HFFc6 (cell line): ENCODE measurements around the gene FBXW5. TPM values are rescaled to one million over a fixed set of nuclear protein-coding genes. Genes with fewer than 3 reads are reported as not detected.

Experiments used
- DNase-seq: peaks from one replicate; pipeline ENCODE4 v3.0.0-alpha.2; 2018
- H3K27ac Mint-ChIP-seq: 2 replicates; pipeline ENCODE4 v1.8.0; 2020; ENCODE audit warnings: mild to moderate bottlenecking, mixed read lengths
- H3K27me3 Mint-ChIP-seq: 2 replicates; pipeline ENCODE4 v1.8.0; 2021; ENCODE audit warnings: mild to moderate bottlenecking, moderate library complexity, mixed read lengths; ENCODE audit not compliant: insufficient read depth
- H3K36me3 Mint-ChIP-seq: 2 replicates; pipeline ENCODE4 v1.8.0; 2021; ENCODE audit warnings: low read depth, mixed read lengths
- H3K4me1 Mint-ChIP-seq: 2 replicates; pipeline ENCODE4 v1.8.0; 2020; ENCODE audit warnings: low read depth, mixed read lengths
- H3K4me3 Mint-ChIP-seq: 2 replicates; pipeline ENCODE4 v1.8.0; 2020; ENCODE audit warnings: mild to moderate bottlenecking, moderate library complexity, mixed read lengths
- H3K9me3 Mint-ChIP-seq: 2 replicates; pipeline ENCODE4 v1.8.0; 2020; ENCODE audit warnings: mild to moderate bottlenecking, mixed read lengths
- CTCF ChIP-seq: fragments of 200-600 bp; sonication (generic); IDR thresholded peaks from 2 replicates; pipeline ENCODE4 v1.5.0; 2021; ENCODE audit warnings: antibody characterized with exemption, mild to moderate bottlenecking
- total RNA-seq, 6 experiments: library from RNA; stranded (reverse); fragmentation: NEBNext Ultra II Directional; extraction: Animal tissue kit (Norgen Biotek cat#: 25700); gene quantifications; 2 replicates in 1 of 6; 3 replicates in 5 of 6; pipeline ENCODE4 v1.2.3, GENCODE V29; 2021

Gene FBXW5
- total RNA-seq, 6 experiments from 2014 or later, result 89.1 to 102 (median 94.4) TPM

GRCh38 chr9:136900988-136901515 lies 43.5 kb downstream of the FBXW5 start:
- Mint-ChIP-seq H3K27me3 (no peaks in the 10 kb centered on the region), H3K9me3 (no peaks in the 10 kb centered on the region), H3K36me3 (peaks cover 17% of the 10 kb centered on the region), H3K4me3 (no peak overlapping the region), H3K4me1 (peaks cover 17% of the 10 kb centered on the region), H3K27ac (peak overlapping the region; percentile 72)
- TF ChIP-seq CTCF, result no peak
- DNase-seq, result no peak

GRCh38 chr9:136900556-136900955 lies 44.0 kb downstream of the FBXW5 start:
- no peaks in the 10 kb centered on the region for H3K27me3 Mint-ChIP-seq

GRCh38 chr9:136899196-136899595 lies 45.3 kb downstream of the FBXW5 start:
- DNase-seq, result no peak
- Mint-ChIP-seq H3K4me1 (peaks cover 17% of the 10 kb centered on the region), H3K27ac (no peak overlapping the region), H3K4me3 (no peak overlapping the region), H3K36me3 (peaks cover 18% of the 10 kb centered on the region), H3K9me3 (no peaks in the 10 kb centered on the region), H3K27me3 (no peaks in the 10 kb centered on the region)
- TF ChIP-seq CTCF, result no peak

More at GRCh38 chr9:136900556-136900955, 44.0 kb downstream of the FBXW5 start:
- no peak for TF ChIP-seq CTCF
- Mint-ChIP-seq H3K4me3 (no peak overlapping the region), H3K9me3 (no peaks in the 10 kb centered on the region), H3K4me1 (peaks cover 17% of the 10 kb centered on the region), H3K36me3 (peaks cover 17% of the 10 kb centered on the region), H3K27ac (no peak overlapping the region)
- DNase-seq, result no peak

- no peak for TF ChIP-seq CTCF
- Mint-ChIP-seq H3K4me1 (peaks cover 17% of the 10 kb centered on the region), H3K4me3 (no peak overlapping the region), H3K27me3 (no peaks in the 10 kb centered on the region), H3K36me3 (peaks cover 19% of the 10 kb centered on the region), H3K27ac (no peak overlapping the region), H3K9me3 (no peaks in the 10 kb centered on the region)
- DNase-seq, result no peak
Measured at GRCh38 chr9:136898483-136899100, 45.9 kb downstream of the FBXW5 start.

- Mint-ChIP-seq H3K4me3 (no peak overlapping the region), H3K4me1 (peaks cover 7% of the 10 kb centered on the region), H3K36me3 (peaks cover 19% of the 10 kb centered on the region), H3K27ac (no peak overlapping the region), H3K9me3 (no peaks in the 10 kb centered on the region), H3K27me3 (no peaks in the 10 kb centered on the region)
- DNase-seq, result no peak
- no peak for TF ChIP-seq CTCF
Measured at GRCh38 chr9:136896027-136896426, 48.5 kb downstream of the FBXW5 start.
